ENCODE measurements around the gene IRF4.
A peak's percentile ranks its signal among the peaks of the same experiment; 100 is the strongest.
"Not testable (repeated sequence)": the region's sequence is repeated elsewhere in the genome, so short reads cannot be mapped to it uniquely, and the experiment has no call there.

IRF4 gene

GRCh38 chr6:423055-423798 is 31.7 kb downstream of the IRF4 start:
- no peak for DNase-seq

- DNase-seq, result no peak
Measured at GRCh38 chr6:423799-424345, 32.3 kb downstream of the IRF4 start.

GRCh38 chr6:424741-425417 is 33.3 kb downstream of the IRF4 start:
- DNase-seq, result no peak

GRCh38 chr6:425418-425788 is 33.9 kb downstream of the IRF4 start:
- DNase-seq, result not testable (repeated sequence)

GRCh38 chr6:426198-426738 is 34.7 kb downstream of the IRF4 start:
- not testable (repeated sequence) for DNase-seq

DNA sequence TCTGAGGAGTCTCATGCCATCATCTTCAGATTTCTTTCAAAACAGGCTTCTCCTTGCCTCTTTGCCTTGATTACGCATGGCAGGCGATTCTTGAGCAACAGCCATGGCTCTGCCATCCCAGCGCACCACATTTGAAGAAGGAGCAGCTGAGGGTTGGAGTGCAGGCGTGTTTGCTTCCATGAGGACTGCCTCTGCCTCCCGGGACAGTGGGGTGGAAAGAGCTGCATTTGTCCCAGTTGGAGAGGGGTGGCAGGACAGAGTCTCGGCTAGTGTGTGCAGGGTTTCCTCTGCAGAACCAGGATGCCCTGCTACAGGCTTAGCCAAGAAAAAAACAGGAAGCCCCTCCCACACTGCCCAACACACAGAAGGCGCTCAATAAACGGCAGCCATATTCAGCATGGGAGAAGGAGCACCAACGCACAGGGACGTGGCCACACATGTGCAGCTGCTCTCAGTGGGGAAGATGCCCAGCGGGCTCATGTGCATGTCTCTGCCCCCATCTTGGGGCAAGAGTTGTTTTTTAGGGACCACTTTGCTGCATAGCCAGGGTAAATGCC is 36.6 kb downstream of the IRF4 start:
- DNase-seq, result no peak

- DNase-seq, result no peak
Measured at GRCh38 chr6:429515-430121, 38.1 kb downstream of the IRF4 start.

GRCh38 chr6:431504-431903 is 40.0 kb downstream of the IRF4 start:
- DNase-seq, result no peak

- DNase-seq, result no peak
Measured at GRCh38 chr6:431986-432385, 40.4 kb downstream of the IRF4 start.

- no peak for DNase-seq
Measured at GRCh38 chr6:434051-434705, 42.6 kb downstream of the IRF4 start.

GRCh38 chr6:435441-436307 is 44.1 kb downstream of the IRF4 start:
- no peak for DNase-seq

DNA sequence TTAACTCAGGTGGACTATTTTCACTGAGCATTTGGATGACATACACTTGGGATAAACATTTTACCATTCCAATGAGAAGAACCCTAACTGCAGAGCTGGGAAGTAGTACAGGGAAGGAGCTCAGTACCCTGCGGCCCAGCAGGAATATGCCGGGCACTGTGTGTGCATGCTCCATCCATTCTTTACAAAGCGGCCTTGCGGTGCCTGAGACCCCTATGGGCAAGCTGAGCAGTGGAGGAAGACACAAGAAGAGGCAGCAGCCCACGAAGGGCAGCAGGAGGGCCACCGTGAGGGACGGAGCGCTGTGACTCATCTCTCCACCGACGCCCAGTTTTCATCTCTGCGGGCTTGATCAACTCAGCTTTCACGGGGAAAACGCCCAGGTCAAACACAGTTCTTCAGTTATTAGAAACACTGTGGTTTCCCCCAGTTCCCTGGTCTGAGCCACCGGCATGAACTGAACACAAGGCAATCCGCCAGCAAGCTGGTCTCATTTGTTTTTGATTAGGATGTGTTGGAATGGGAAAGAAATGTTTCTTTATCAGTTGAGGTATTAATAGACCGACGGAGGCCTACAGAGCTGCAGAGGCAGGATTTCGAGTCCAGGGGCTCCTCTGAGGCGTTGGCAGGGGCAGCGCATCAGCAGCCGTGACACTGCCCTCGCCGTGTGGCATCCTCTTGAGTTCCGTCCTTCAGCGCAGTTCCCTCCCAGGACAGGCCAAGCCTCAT is 44.9 kb downstream of the IRF4 start:
- DNase-seq, result no peak

DNA sequence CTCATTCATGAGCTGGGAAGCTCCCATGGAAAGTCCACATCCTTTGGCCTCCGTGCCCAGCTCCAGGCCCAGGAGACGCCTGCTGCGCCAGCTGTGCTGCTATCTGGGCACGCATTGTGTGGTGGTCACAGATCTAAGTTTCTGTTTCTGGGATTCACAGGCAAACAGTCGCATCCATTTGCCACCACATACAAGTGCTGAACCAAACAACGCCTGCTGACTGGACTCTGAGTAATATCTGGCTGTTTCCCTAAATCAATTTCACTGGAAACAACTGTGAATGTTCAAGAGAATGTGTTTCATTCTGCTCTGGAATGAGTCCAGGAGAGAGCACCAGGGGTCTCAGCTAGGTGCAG is 45.5 kb downstream of the IRF4 start:
- DNase-seq, result no peak

DNA sequence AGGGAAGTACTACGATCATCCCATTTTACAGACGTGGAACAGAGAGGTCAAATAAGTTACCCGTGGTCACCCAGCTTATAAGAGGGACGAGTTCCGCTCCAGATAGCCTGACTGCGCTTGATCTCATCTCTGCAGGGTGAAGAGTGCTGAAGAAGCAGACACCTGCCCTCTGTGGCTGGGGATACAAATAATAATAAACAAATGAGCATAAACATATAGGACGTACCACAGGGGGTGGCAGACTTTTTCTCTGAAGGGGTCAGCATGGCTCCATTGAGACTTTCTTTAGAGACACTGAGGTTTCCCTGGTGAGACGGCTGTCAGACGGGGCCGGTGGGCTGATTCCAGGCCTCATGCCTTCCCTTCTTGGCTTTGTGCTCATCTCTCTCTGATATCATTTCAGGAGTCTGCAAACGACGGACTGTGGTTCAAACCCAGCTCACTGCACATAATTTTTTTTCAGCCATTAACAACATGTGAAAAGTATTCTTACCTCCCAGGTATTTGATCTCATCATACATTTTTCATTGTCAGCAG is 47.1 kb downstream of the IRF4 start:
- DNase-seq, result no peak

GRCh38 chr6:439641-440167 is 48.2 kb downstream of the IRF4 start:
- DNase-seq, result no peak

DNA sequence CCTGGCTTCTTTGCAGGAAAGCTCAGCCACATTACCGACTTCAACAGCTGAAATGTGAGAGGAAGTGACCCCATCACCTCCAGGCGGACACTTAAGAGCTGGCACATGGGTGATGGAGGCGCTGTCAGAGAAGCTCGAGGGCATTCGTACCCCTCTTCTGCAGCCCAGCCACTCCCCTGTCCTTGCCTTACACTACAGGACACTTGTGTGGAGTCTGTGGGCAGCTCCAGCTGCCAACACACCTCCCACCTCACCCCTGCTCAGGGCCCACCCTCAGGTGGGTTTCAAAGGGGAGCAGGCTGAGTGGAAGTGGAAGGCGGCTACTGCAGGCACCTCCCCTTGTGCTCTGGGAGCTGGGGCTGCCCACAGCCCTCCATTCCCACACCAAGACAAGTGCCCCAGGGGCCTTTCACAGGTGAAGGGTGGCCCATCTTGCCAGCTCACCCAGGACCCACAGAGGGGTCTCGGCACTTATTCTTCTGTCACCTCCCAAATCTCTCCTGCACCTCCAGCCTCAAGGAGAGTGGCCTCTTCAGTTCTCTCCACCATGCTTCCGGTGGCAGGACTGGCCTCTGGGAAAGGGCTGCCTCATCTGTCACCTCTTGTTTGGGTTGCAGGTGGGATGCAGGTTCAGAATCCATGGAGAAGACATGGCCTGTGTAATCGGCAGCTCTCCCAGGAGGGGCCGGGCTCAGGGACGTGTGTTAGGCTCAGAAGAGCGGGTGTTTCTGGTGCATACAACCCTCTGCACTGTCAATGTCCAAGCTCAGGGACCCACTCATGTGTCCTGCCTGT is 49.8 kb downstream of the IRF4 start:
- DNase-seq, result no peak

- no peak for DNase-seq
Measured at GRCh38 chr6:443621-444159, 52.1 kb downstream of the IRF4 start.

- peak; percentile 33 for DNase-seq
Measured at GRCh38 chr6:444653-445275, 53.2 kb downstream of the IRF4 start.

Data from CD4-positive, alpha-beta T cell treated with Interleukin-15 for 1 hour (primary cell).